GM19467 (cell line): ENCODE data around the gene POMP.
"Not testable (repeated sequence)": the region's sequence is repeated elsewhere in the genome, so short reads cannot be mapped to it uniquely, and the experiment has no call there.

Experiments used
- ATAC-seq: cut with Tn5 transposase; IDR thresholded peaks from one replicate; pipeline ENCODE4 v1.9.1; 2021; ENCODE audit warnings: mild to moderate bottlenecking, moderate library complexity; ENCODE audit not compliant: unreplicated experiment

POMP gene

DNA sequence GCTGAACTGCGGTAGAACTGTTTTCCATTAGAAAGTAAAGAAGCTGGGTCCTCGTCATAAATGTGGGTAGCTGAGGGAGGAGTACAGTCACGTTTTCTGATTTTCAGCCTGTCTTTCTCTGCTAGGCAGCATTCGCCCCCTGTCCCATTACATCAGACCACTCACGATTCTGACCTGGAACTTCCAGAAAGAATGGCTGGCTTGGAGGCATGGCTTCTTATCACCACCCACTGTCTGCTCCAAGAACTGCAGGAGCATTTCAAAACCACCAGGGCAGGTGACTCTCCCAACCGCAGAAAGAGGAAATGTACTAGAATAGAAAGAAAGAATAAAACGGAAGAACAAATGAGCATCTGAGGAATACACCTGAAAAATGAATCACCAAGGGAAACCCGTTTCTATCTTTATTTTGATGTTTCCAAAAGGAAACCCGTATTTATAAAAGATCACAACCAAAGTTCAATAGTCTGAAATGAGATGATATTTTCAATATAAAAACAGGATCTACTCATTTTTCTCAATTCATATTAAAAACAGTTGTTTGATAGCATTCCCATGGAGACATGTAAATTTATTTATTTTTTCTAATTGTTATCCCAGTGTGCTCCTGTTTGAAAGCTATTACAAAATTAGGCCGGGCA, 22.1 kb upstream of the POMP start:
- ATAC-seq: peak; percentile 47

DNA sequence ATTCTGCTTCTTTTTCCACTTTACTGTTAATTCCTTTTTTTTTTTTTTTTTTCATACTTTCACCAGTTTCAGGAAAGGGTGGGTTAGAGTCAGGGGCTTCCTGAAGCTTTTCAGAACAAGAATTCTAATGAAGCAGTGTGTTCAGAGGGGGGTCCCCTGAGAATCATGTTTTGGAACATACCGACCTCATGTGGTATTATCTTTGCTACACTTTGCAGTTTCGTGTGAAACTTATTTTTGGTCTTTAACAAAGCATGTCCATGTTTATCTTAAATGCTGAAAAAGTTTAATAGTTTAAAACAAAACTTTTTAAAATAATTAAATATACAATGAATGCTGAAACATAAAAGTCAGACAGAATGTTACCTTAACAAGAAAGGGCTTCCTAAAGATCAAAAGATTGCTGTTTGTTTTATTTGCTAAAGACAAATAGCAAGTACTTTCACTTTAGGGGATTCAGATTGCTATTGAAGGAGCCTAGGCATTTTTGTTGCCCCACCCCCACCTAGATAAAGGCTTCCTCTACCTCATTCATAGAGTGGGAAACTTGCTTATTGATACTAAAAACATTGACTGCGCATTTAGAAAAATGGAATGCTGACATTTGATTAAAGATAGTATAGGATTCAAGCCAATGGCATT, 21.1 kb upstream of the POMP start:
- no peak for ATAC-seq

- no peak for ATAC-seq
These were observed 20.2 kb upstream of the POMP start for GRCh38 chr13:28638756-28639155.

DNA sequence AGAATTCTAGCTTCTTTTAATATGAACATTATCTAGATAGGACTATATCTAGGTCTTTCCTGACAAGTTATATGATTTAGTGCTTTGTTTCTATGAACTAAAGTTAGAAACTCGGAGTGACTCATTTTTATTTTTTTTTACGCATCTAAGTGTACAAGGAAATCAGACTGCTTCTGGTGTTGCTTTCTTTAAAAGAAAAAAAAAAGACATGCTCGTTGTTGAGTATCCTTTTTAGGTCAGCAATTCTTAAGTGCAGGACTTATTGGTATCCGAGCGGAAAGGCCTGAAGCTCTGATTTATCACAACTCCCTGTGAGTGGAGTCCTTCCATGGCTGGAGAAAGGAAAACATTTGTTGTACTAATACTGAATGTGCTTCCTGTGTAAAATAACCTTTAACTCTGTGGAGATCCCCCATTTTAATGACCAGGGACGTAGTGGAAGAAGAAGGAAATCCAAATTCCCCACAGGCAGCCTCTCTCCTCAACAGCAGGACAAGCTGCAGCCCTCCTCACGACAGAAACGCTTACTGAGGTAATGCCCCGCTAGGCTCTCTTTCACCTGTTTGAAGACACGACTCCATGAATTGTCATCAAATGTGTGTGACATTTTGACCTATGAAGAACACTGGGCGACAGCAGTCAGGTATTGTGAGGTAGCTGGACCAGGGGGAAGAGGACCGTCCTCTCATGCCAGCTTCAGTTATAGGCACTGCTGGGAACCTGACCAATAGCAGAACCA, 17.9 kb upstream of the POMP start:
- no peak for ATAC-seq

DNA sequence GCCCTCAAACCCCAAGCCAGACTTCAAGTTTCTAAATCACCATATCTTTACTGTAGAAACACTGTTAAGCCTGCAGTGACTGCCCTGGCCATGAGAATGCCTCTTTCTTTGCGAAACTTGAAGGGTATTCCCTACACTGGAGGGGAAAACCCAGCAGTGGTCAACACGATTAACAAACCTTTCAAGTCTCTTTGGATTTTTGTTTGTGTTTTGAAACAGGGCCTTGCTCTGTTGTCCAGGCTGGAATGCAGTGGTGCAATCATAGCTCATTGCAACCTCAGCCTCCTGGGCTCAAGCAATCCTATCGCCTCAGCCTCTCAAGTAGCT, 17.4 kb upstream of the POMP start:
- peak; percentile 56 for ATAC-seq

- ATAC-seq: no peak
These were observed 8.6 kb upstream of the POMP start for GRCh38 chr13:28650284-28650683.

DNA sequence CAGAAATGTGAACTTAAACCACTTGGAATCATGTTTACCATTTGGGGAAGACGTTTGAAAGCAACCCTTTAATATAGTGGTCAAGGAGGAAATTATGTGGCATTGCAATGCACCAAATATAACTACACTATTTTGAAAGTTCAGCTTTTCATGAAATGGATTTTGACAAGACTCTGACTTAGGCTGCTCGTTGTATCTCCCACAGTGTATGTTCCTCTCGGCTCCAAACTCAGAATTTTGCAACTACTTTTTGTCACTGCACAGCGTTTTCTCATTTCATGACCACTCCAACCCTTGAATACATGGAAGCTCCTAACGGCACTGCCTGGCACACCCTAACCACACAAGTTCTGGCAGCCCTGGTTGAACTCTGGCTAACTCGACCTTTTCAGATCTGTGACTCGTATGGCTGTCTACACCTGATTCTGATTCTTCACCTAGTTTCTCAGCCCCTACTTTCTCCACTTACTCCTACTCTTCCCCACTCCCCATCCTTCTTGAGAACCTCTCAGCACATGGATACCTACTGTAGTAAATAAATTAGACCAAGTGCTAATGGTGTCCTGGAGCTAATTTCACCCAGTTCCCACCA, 7.0 kb upstream of the POMP start:
- no peak for ATAC-seq

DNA sequence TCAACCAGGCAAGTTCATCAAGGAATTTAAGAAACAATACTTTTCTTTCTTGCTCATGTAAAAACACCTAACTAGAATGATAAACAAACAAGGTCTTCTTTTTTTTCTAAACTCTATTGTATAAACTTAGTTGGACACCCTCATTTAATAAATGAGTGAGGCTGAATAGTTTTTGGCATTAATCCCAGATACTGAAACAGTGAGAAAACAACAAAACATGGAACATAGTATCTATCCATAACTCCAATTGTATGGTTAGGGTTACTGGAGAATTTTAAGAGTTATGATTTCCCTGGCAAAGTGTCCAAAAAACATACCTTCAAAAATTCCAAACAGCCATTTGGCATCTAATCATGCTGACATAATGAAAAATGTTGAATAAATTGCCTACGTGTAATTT, 5.8 kb upstream of the POMP start:
- no peak for ATAC-seq

GRCh38 chr13:28654276-28654675, 4.7 kb upstream of the POMP start:
- ATAC-seq: no peak

GRCh38 chr13:28655561-28655960, 3.4 kb upstream of the POMP start:
- ATAC-seq: no peak

DNA sequence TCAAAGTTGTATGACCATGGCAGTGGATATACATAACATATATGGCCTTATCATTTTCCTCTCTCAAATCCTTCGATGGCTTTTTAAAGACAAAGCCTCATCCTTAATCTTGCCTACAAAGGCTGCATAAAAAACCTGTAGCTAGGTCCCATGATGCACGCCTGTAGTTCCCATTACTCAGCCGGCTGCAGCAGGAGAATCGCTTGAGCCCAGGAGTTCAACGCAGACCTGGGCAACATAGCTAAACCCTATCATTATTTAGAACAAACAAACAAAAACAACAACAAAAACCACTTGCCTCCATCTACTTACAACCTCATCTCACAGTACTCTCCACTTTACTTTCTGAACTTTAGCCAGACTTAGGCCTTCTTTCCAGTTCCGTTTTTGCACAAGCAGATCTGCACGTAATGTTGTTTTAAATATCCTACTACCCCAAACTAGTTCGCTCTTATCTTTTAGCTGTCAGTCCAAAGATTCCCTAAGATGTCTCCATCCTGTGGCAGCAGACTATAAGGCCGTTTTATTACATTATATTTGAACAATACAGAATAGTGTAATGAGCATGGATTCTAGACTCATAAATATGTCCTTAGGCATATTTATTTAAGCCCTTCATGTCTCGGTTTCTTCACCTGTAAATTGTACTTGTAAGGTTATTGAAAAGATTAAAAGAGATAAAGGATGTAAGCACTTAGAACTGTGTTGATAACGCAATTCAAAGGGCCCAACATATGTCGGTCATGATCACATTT, 969 bp upstream of the POMP start:
- no peak for ATAC-seq

- peak; percentile 24 for ATAC-seq
These were observed 463 bp upstream of the POMP start for GRCh38 chr13:28658539-28658795.

DNA sequence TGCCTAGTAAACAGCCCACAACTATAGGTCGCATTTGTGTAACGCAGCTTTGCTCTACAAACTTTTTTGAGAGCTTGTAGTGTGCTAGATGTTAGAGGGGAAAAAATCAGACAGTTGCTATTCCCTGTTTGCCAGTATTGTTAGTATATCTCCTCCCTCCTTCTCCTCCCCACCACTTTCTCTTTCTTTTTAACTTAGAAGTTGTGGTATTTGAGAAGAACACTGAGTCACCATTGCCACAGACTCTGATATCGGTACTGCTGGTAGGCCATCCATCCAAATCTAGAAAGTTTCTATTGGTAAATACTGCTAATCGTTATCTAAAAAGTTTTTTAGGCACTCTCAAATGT, 666 bp downstream of the POMP start:
- ATAC-seq: peak; percentile 20

- ATAC-seq: no peak
These were observed 8.1 kb downstream of the POMP start for GRCh38 chr13:28666897-28667488.

GRCh38 chr13:28671126-28671792, 12.3 kb downstream of the POMP start:
- no peak for ATAC-seq

- no peak for ATAC-seq
These were observed 19.9 kb downstream of the POMP start for GRCh38 chr13:28678809-28679208.

- ATAC-seq: no peak
These were observed 20.7 kb downstream of the POMP start for GRCh38 chr13:28679628-28680027.

DNA sequence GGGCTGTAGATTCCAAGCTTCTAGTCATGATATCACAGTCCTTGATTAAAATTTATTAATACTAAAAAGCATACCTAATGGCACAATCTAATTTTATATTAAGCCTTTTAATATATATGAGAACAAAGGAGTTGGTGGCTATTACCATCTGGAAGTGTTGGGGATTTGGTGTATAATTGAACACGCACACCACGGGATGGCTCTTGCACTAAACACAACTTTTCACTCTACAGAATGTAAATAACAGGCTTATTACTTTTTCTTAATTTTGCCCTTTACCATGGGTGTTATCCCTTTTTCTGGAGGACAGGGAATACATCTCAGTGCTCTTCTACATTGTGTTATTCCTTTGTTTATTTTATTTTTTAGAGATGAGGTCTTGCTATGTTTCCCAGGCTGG, 21.6 kb downstream of the POMP start:
- no peak for ATAC-seq

DNA sequence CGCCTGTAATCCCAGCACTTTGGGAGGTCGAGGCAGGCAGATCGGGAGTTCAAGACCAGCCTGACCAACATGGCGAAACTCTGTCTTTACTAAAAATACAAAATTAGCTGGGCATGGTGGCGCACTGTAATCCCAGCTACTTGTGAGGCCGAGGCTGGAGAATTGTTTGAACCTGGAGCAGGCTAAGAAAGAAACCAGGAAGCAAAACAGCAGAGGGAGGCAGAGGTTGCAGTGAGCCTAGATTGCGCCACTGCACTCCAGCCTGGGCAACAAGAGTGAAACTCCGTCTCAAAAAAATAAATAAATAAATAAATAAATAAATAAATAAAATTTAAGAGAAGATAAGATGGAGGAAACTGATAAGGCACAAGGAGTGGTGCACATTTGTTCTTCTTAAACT, 24.2 kb downstream of the POMP start:
- not testable (repeated sequence) for ATAC-seq

GRCh38 chr13:28684257-28684656, 25.3 kb downstream of the POMP start:
- ATAC-seq: no peak

- no peak for ATAC-seq
These were observed 26.2 kb downstream of the POMP start for GRCh38 chr13:28685114-28685513.
